ENCODE measurements around the gene PTPN6.

PTPN6 gene

GRCh38 chr12:6961695-6962284 lies 10.6 kb downstream of the PTPN6 start:
- Histone ChIP-seq H3K36me3 (peaks cover 70% of the 10 kb centered on the region), H3K27me3 (no peaks in the 10 kb centered on the region), H3K9me3 (no peaks in the 10 kb centered on the region), H3K4me1 (ENCODE audit: control insufficient read depth in 1 of 2, insufficient read depth in 1 of 2, low read depth in 1 of 2, low read length in 1 of 2) (peaks cover 78 to 87% of the 10 kb centered on the region in 2 experiments), H3K27ac (peak overlapping the region; percentile 99), H3K4me3 (ENCODE audit: low read depth in 1 of 2, low read length in 1 of 2) (peak overlapping the region in 1 of 2 experiments; percentile 88)
- peak; percentile 16 for TF ChIP-seq CTCF (IDR thresholded peaks at IDR 0.05)

- H3K27ac ChIP-seq = peak overlapping the region; percentile 99
- H3K36me3 ChIP-seq = peaks cover 70% of the 10 kb centered on the region
- no peaks in the 10 kb centered on the region for H3K27me3 ChIP-seq
- no peak for TF ChIP-seq CTCF (IDR thresholded peaks at IDR 0.05)
- H3K4me3 ChIP-seq (ENCODE audit: low read depth in 1 of 2, low read length in 1 of 2) = peak overlapping the region in 1 of 2 experiments; percentile 88
- H3K9me3 ChIP-seq = no peaks in the 10 kb centered on the region
- H3K4me1 ChIP-seq (ENCODE audit: control insufficient read depth in 1 of 2, insufficient read depth in 1 of 2, low read depth in 1 of 2, low read length in 1 of 2) = peaks cover 72 to 80% of the 10 kb centered on the region in 2 experiments
Measured at GRCh38 chr12:6962285-6963015, 11.3 kb downstream of the PTPN6 start.

- Histone ChIP-seq H3K4me1 (ENCODE audit: control insufficient read depth in 1 of 2, insufficient read depth in 1 of 2, low read depth in 1 of 2, low read length in 1 of 2) (peaks cover 64 to 73% of the 10 kb centered on the region in 2 experiments), H3K4me3 (ENCODE audit: low read depth in 1 of 2, low read length in 1 of 2) (no peak overlapping the region)
Measured at GRCh38 chr12:6963016-6963731, 12.0 kb downstream of the PTPN6 start.

GRCh38 chr12:6963791-6964413 lies 12.7 kb downstream of the PTPN6 start:
- no peak overlapping the region for H3K4me3 ChIP-seq (ENCODE audit: low read depth in 1 of 2, low read length in 1 of 2)
- no peaks in the 10 kb centered on the region for H3K27me3 ChIP-seq
- TF ChIP-seq CTCF (IDR thresholded peaks at IDR 0.05) = no peak
- no peaks in the 10 kb centered on the region for H3K9me3 ChIP-seq
- H3K4me1 ChIP-seq (ENCODE audit: control insufficient read depth in 1 of 2, insufficient read depth in 1 of 2, low read depth in 1 of 2, low read length in 1 of 2) = peaks cover 60 to 70% of the 10 kb centered on the region in 2 experiments
- peak overlapping the region; percentile 99 for H3K27ac ChIP-seq
- H3K36me3 ChIP-seq = peaks cover 70% of the 10 kb centered on the region

More at GRCh38 chr12:6963016-6963731, 12.0 kb downstream of the PTPN6 start:
- Histone ChIP-seq H3K9me3 (no peaks in the 10 kb centered on the region), H3K36me3 (peaks cover 70% of the 10 kb centered on the region), H3K27ac (peak overlapping the region; percentile 99), H3K27me3 (no peaks in the 10 kb centered on the region)
- TF ChIP-seq CTCF (IDR thresholded peaks at IDR 0.05) = no peak

- H3K4me3 ChIP-seq (ENCODE audit: low read depth in 1 of 2, low read length in 1 of 2) = peak overlapping the region in 1 of 2 experiments; percentile 35
- H3K9me3 ChIP-seq = no peaks in the 10 kb centered on the region
- H3K4me1 ChIP-seq (ENCODE audit: control insufficient read depth in 1 of 2, insufficient read depth in 1 of 2, low read depth in 1 of 2, low read length in 1 of 2) = peaks cover 60 to 70% of the 10 kb centered on the region in 2 experiments
- no peaks in the 10 kb centered on the region for H3K27me3 ChIP-seq
- peaks cover 64% of the 10 kb centered on the region for H3K36me3 ChIP-seq
- H3K27ac ChIP-seq = peak overlapping the region; percentile 99
- no peak for TF ChIP-seq CTCF (IDR thresholded peaks at IDR 0.05)
Measured at GRCh38 chr12:6964605-6965025, 13.5 kb downstream of the PTPN6 start.

All from neutrophil (primary cell).